NB4 (cell line): ENCODE results near the gene ABCA8.

Experiments
- DNase-seq: peaks from one replicate; pipeline ENCODE4 v3.0.0; 2010; ENCODE audit warnings: low read depth
- H3K4me3 ChIP-seq: one replicate; pipeline ENCODE4 v1.5.1; 2011; ENCODE audit warnings: mild to moderate bottlenecking, low read depth, low read length, moderate library complexity
- CTCF ChIP-seq: IDR thresholded peaks from one replicate; pipeline ENCODE4 v1.5.1; 2012; ENCODE audit warnings: low read depth, low read length
- MAX ChIP-seq: IDR thresholded peaks from 2 replicates; pipeline ENCODE4 v1.6.1; 2011; ENCODE audit warnings: low read depth, low read length
- MYC ChIP-seq: IDR thresholded peaks from 2 replicates; pipeline ENCODE4 v1.6.1; 2011; ENCODE audit warnings: low read depth, low read length
- POLR2A ChIP-seq: IDR thresholded peaks from 2 replicates; pipeline ENCODE4 v1.6.1; 2011; ENCODE audit warnings: mild to moderate bottlenecking; ENCODE audit not compliant: insufficient read length; ENCODE audit errors: extremely low read depth

The ABCA8 gene

DNA sequence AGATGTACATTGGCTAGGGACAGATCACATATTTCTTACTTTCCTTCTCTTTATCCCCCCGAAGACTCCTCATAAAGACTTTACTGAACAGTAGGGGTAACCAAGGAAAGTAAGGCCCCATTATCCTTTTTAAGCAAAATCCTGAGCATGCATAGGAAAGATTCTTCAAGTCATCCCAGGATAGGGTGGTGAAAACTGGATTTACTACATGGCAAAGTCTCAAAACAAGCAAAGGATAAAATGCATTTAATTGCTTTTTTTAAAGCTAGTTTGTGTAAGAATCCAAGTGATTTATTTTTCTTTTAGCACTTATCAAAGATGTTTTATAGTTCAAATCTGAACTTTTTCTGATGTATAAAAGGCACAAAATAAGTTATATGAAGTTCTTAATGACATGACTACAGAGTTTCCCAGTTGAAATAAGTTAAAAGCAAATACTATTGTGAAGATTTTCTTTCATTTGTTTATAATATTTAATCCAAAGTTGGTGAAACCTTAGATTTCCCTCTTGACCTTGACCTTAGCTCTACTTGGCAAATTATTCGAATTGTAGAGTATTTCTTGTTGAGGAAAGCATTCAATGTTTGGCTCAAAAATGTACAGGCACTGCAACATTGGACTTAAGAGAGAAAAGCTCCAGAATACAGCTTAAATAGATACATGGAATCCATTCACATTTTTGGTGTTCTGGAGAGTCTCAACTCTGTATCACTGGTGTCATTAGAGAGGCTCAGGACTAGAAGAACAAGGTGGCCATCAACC is 104.3 kb downstream of the ABCA8 start:
- TF ChIP-seq POLR2A = no peak
- no peak for TF ChIP-seq MYC
- TF ChIP-seq MAX = no peak
- no peak for TF ChIP-seq CTCF
- H3K4me3 ChIP-seq = no peak overlapping the region
- no peak for DNase-seq

GRCh38 chr17:68849673-68850610 is 105.2 kb downstream of the ABCA8 start:
- no peak for TF ChIP-seq POLR2A
- no peak for TF ChIP-seq MYC
- TF ChIP-seq CTCF = no peak
- no peak for TF ChIP-seq MAX
- H3K4me3 ChIP-seq = no peak overlapping the region
- DNase-seq = no peak

DNA sequence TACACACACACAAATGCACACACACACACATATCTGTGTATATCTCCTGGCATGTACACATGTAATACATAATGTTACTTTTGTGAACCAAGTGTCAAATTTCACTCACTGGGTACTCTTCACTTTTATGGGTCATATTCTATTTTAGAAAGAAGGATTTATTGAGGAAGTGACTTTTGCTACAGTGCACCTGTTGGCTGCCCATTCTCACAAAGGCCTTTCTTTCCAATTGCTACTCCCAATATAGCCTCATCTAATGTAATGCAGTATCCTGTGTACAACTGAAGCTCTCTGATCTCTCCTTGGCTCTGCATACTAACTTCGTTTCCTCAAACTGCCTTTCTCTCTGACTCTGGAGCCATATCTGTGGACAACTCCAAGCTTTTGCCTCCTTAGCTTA is 107.5 kb downstream of the ABCA8 start:
- DNase-seq = no peak
- no peak overlapping the region for H3K4me3 ChIP-seq
- TF ChIP-seq CTCF (no peak), MYC (no peak), POLR2A (no peak)

DNA sequence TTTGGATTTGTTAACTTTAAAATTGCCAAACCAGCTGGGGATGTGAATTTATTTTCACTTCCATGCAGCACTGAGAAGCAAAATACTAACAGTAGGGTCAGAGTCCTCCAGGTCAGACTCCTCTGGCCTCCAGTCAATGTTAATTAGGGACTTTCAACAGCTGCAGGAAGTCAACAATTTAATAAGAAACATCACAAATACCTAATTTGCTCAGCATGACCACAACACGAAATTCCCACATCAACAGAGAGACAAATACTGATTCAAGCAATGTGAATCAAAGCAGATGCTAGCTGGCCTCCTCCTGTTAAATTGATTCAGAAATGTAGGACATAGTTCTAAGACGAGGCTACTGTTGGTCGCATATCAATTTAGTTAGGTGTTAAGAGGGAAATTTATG is 111.7 kb downstream of the ABCA8 start:
- TF ChIP-seq POLR2A (no peak), CTCF (no peak), MAX (no peak), MYC (no peak)
- DNase-seq = no peak
- no peak overlapping the region for H3K4me3 ChIP-seq

- TF ChIP-seq MAX (no peak), MYC (no peak), CTCF (no peak), POLR2A (no peak)
- H3K4me3 ChIP-seq = no peak overlapping the region
- no peak for DNase-seq
These were observed 115.1 kb downstream of the ABCA8 start for GRCh38 chr17:68840073-68840472.
